HCT116 (cell line): Measurements from ENCODE around the gene PRKD2. TPM values are rescaled to one million over a fixed set of nuclear protein-coding genes. Genes with fewer than 3 reads are reported as not detected.

ENCODE experiments used
- ATAC-seq: fragments of 200-7000 bp; cut with Tn5 transposase; 2 replicates; pipeline ENCODE4 v1.9.1; 2020; ENCODE audit warnings: mild to moderate bottlenecking, moderate library complexity
- BruUV-seq: library from RNA; stranded (reverse); fragments of 400-500 nt; replicated peaks from 2 replicates; lab custom pipeline; 2021; lab: Mats Ljungman, UMichigan
- CTCF ChIA-PET: fragments of 300-600 bp; sonication (Branson Sonifier 250); formaldehyde crosslinking; loops from one replicate; lab custom pipeline; 2021; ENCODE audit warnings: antibody characterized with exemption; lab: Charles Lee
- POLR2A ChIA-PET: fragments of 300-600, 350-600 bp; sonication (Branson Sonifier 250); formaldehyde crosslinking; loops from one replicate; lab custom pipeline; 2021; ENCODE audit warnings: antibody characterized with exemption; lab: Charles Lee
- RAD21 ChIA-PET, 2 experiments: fragments of 300-600 bp; sonication (Branson Sonifier 250); formaldehyde crosslinking; loops; one replicate each; lab custom pipeline; 2023; ENCODE audit warnings: low total read pairs in 2 of 2; ENCODE audit not compliant: uncharacterized antibody in 2 of 2, unreplicated experiment in 2 of 2, low non-redundant PET in 1 of 2; lab: Charles Lee
- DNase-seq: peaks from one replicate; pipeline ENCODE4 v3.0.0-alpha.2; 2010; ENCODE audit warnings: low read depth, low spot score
- H2AFZ ChIP-seq: fragments of 200-600 bp; shearing (Covaris generic), sonication (generic); 2 replicates; pipeline ENCODE4 v1.6.1; 2017; ENCODE audit warnings: low read depth, mixed run types, mixed read lengths, antibody characterized with exemption, low read length; ENCODE audit not compliant: poor library complexity, severe bottlenecking
- H3K27ac ChIP-seq: 2 replicates; pipeline ENCODE4 v1.5.1; 2012; ENCODE audit warnings: low read depth, low read length
- H3K27me3 ChIP-seq: fragments of 200-600 bp; sonication (generic); 2 replicates; pipeline ENCODE4 v1.6.1; 2016; ENCODE audit warnings: mixed run types, low read length, mixed read lengths; ENCODE audit not compliant: insufficient read depth
- H3K36me3 ChIP-seq, 2 experiments: fragments of 200-500 bp in 1 of 2; fragments of 200-600 bp in 1 of 2; sonication (Bioruptor generic) in 1 of 2; sonication (generic) in 1 of 2; 2 replicates each; pipeline versions ENCODE4 v1.5.1 to v1.6.1; 2014 to 2016; ENCODE audit warnings: low read length in 2 of 2, inconsistent platforms in 1 of 2, mixed read lengths in 1 of 2, mixed run types in 1 of 2; ENCODE audit not compliant: insufficient read depth in 2 of 2, control insufficient read depth in 1 of 2
- H3K4me1 ChIP-seq, 2 experiments: fragments of 200-600 bp in 1 of 2; sonication (generic) in 1 of 2; 2 replicates each; pipeline versions ENCODE4 v1.5.1 to v1.6.1; 2012 to 2017; ENCODE audit warnings: low read length in 2 of 2, inconsistent platforms in 1 of 2, mild to moderate bottlenecking in 1 of 2, mixed read lengths in 1 of 2, mixed run types in 1 of 2, moderate library complexity in 1 of 2; ENCODE audit not compliant: insufficient read depth in 2 of 2, control insufficient read depth in 1 of 2
- H3K4me2 ChIP-seq: fragments of 200-600 bp; sonication (generic); 2 replicates; pipeline ENCODE4 v1.6.1; 2017; ENCODE audit warnings: mixed run types, low read length, mixed read lengths
- H3K4me3 ChIP-seq, 2 experiments: fragments of 200-600 bp in 1 of 2; sonication (generic) in 1 of 2; replicated peaks in 1 of 2; 2 replicates each; pipeline ENCODE4 v1.5.1; 2011 to 2016; ENCODE audit warnings: low read length in 2 of 2, control low read depth in 1 of 2, low read depth in 1 of 2, mild to moderate bottlenecking in 1 of 2, mixed read lengths in 1 of 2, mixed run types in 1 of 2
- H3K79me2 ChIP-seq: fragments of 200-600 bp; sonication (generic); 2 replicates; pipeline ENCODE4 v1.6.1; 2017; ENCODE audit warnings: mild to moderate bottlenecking, mixed run types, low read length, moderate library complexity, mixed read lengths; ENCODE audit not compliant: insufficient read depth
- H3K9ac ChIP-seq: fragments of 200-600 bp; sonication (generic); 2 replicates; pipeline ENCODE4 v1.6.1; 2016; ENCODE audit warnings: low read length, mixed read lengths
- H3K9me2 ChIP-seq: fragments of 200-600 bp; sonication (generic), shearing (Covaris generic); 2 replicates; pipeline ENCODE4 v1.6.1; 2017; ENCODE audit warnings: mixed run types, mild to moderate bottlenecking, moderate library complexity; ENCODE audit not compliant: insufficient read depth
- H3K9me3 ChIP-seq, 2 experiments: fragments of 200-500 bp in 1 of 2; fragments of 200-600 bp in 1 of 2; sonication (Bioruptor generic) in 1 of 2; sonication (generic) in 1 of 2; 2 replicates each; pipeline ENCODE4 v1.6.1; 2014 to 2017; ENCODE audit warnings: low read length in 2 of 2, mixed read lengths in 2 of 2, inconsistent platforms in 1 of 2, low read depth in 1 of 2, mild to moderate bottlenecking in 1 of 2, mixed run types in 1 of 2, moderate library complexity in 1 of 2; ENCODE audit not compliant: control insufficient read depth in 1 of 2, insufficient read depth in 1 of 2
- H4K20me1 ChIP-seq: fragments of 200-600 bp; sonication (generic), shearing (Covaris generic); 2 replicates; pipeline ENCODE4 v1.6.1; 2017; ENCODE audit warnings: mixed run types, mild to moderate bottlenecking, moderate library complexity; ENCODE audit not compliant: insufficient read depth
- ATF3 ChIP-seq: IDR thresholded peaks from 2 replicates; pipeline ENCODE4 v1.6.1; 2012
- CBX3 ChIP-seq: IDR thresholded peaks from 2 replicates; pipeline ENCODE4 v1.6.1; 2012; ENCODE audit warnings: low read depth
- CEBPB ChIP-seq: IDR thresholded peaks from 2 replicates; pipeline ENCODE4 v1.6.1; 2012; ENCODE audit warnings: low read depth
- CTCF ChIP-seq, 3 experiments: fragments of 200-600 bp in 1 of 3; sonication (generic) in 1 of 3; IDR thresholded peaks in 2 of 3; conservative IDR thresholded peaks in 1 of 3; 2 replicates each; pipeline ENCODE4 v1.5.1; 2012 to 2017; ENCODE audit warnings: low read depth in 2 of 3, low read length in 2 of 3, antibody characterized with exemption in 1 of 3, borderline replicate concordance in 1 of 3, control low read depth in 1 of 3, mild to moderate bottlenecking in 1 of 3, mixed read lengths in 1 of 3, mixed run types in 1 of 3, moderate library complexity in 1 of 3; ENCODE audit not compliant: insufficient read depth in 1 of 3
- EGR1 ChIP-seq: IDR thresholded peaks from 2 replicates; pipeline ENCODE4 v1.6.1; 2012; ENCODE audit warnings: low read depth
- ELF1 ChIP-seq: IDR thresholded peaks from 2 replicates; pipeline ENCODE4 v1.6.1; 2012; ENCODE audit warnings: low read depth, borderline replicate concordance
- EZH2 ChIP-seq: fragments of 200-600 bp; sonication (generic); IDR thresholded peaks from 2 replicates; pipeline ENCODE4 v1.6.1; 2017; ENCODE audit warnings: antibody characterized with exemption, mixed run types
- EZH2phosphoT487 ChIP-seq: fragments of 200-600 bp; IDR thresholded peaks from 2 replicates; pipeline ENCODE4 v1.6.1; 2018; ENCODE audit warnings: antibody characterized with exemption, borderline replicate concordance
- FOSL1 ChIP-seq: IDR thresholded peaks from 2 replicates; pipeline ENCODE4 v1.6.1; 2012; ENCODE audit warnings: low read depth
- JUND ChIP-seq: IDR thresholded peaks from 2 replicates; pipeline ENCODE4 v1.6.1; 2012
- POLR2AphosphoS5 ChIP-seq: IDR thresholded peaks from 2 replicates; pipeline ENCODE4 v1.6.1; 2011; ENCODE audit warnings: mild to moderate bottlenecking, low read depth, low read length, moderate library complexity
- RAD21 ChIP-seq: IDR thresholded peaks from 2 replicates; pipeline ENCODE4 v1.6.1; 2012; ENCODE audit warnings: low read depth, mild to moderate bottlenecking
- SIN3A ChIP-seq: IDR thresholded peaks from 2 replicates; pipeline ENCODE4 v1.6.1; 2012; ENCODE audit warnings: low read depth
- SP1 ChIP-seq: IDR thresholded peaks from 2 replicates; pipeline ENCODE4 v1.6.1; 2012; ENCODE audit warnings: low read depth
- TCF7L2 ChIP-seq: IDR thresholded peaks from 2 replicates; pipeline ENCODE4 v1.7.0; 2011; ENCODE audit warnings: borderline replicate concordance, inconsistent platforms; ENCODE audit not compliant: insufficient read depth, insufficient read length; ENCODE audit errors: extremely low read depth
- YY1 ChIP-seq: IDR thresholded peaks from 2 replicates; pipeline ENCODE4 v1.6.1; 2011; ENCODE audit warnings: low read length, low read depth, moderate library complexity, mild to moderate bottlenecking; ENCODE audit not compliant: insufficient replicate concordance; ENCODE audit errors: extremely low read depth
- ZBTB33 ChIP-seq: IDR thresholded peaks from 2 replicates; pipeline ENCODE4 v1.6.1; 2011; ENCODE audit warnings: mild to moderate bottlenecking, low read length, moderate library complexity; ENCODE audit not compliant: insufficient replicate concordance; ENCODE audit errors: extremely low read depth
- ZNF274 ChIP-seq: fragments of 200-500 bp; sonication (Bioruptor generic); IDR thresholded peaks from 2 replicates; pipeline ENCODE4 v1.6.1; 2014; ENCODE audit warnings: mild to moderate bottlenecking, low read depth, low read length, inconsistent platforms
- intact Hi-C: fragments of 100-400 bp; cut with micrococcal nuclease; formaldehyde crosslinking; loops from 2 replicates; pipeline ENCODE4 v1.10.0; 2022
- total RNA-seq: library from RNA; stranded (reverse); gene quantifications from one replicate; pipeline ENCODE4 v1.2.1, GENCODE V29; 2021; ENCODE audit not compliant: unreplicated experiment
- TF ChIP-seq, protein P1 (sequence below): IDR thresholded peaks from 2 replicates; pipeline ENCODE4 v1.6.1; 2012; ENCODE audit warnings: low read depth

Gene PRKD2
- total RNA-seq, 1 experiment from 2014 or later: 73.5 TPM

DNA sequence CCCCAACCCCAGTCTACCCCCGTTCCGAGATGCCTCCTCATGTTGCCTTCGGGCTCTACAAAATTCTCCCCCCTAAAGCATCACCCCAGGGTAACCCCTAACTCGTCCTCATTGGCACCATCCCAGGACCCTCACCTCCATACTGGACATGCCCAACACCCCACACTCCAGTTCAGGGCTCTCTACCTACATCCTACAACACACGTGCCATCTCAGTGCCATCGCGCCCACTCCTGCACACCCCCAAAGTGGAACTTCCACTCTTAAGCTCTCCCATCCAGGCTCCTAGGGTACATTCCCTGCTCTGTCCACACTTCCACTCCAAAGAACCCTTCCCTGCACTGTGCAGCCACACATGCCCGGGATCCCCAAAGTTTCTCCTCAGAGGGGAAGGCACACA, 28.1 kb upstream of the PRKD2 start:
- intact Hi-C loops: no loop called here
- ATAC-seq: no peak

More for the DNA sequence above, 28.1 kb upstream of the PRKD2 start:
- Histone ChIP-seq H3K9me3 (no peaks in the 10 kb centered on the region), H4K20me1 (peaks cover 7% of the 10 kb centered on the region; the same call in 1 of the 2 replicates), H3K9ac (peak overlapping the region; percentile 98), H3K27me3 (no peaks in the 10 kb centered on the region), H3K4me1 (peaks cover 5 to 20% of the 10 kb centered on the region in 2 experiments), H3K4me2 (peak overlapping the region; percentile 98), H2AFZ (no peak overlapping the region), H3K9me2 (no peaks in the 10 kb centered on the region), H3K79me2 (peaks cover 60% of the 10 kb centered on the region), H3K4me3 (peak overlapping the region; percentile 98 to 99), H3K27ac (peak overlapping the region; percentile 95), H3K36me3 (peaks cover 4 to 10% of the 10 kb centered on the region in 2 experiments; a peak in 2 of 4 replicates)
- ChIA-PET RAD21 (no interaction called here), POLR2A (interaction anchor here (0.7 to 1.7 kb wide), 2 partner anchors 20 to 27 kb away, joined by 3 to 4 read pairs; no protein-coding TSS in a partner anchor), CTCF (interaction anchor here (1.0 to 1.2 kb wide), 3 partner anchors 9 to 83 kb away, joined by 3 read pairs; no protein-coding TSS in a partner anchor)
- TF ChIP-seq ELF1 (no peak), ZNF274 (no peak), YY1 (no peak), EZH2 (no peak), JUND (no peak), TCF7L2 (no peak), EGR1 (no peak), ATF3 (no peak), FOSL1 (no peak), CEBPB (no peak), RAD21 (no peak), SIN3A (no peak), POLR2AphosphoS5 (no peak), SP1 (no peak), CTCF (IDR thresholded peaks at IDR 0.05 in 2 of 3, conservative IDR thresholded peaks at IDR 0.05 in 1 of 3; ENCODE audit: borderline replicate concordance in 1 of 3, insufficient read depth in 1 of 3, low read depth in 2 of 3, low read length in 2 of 3) (no peak), CBX3 (no peak), EZH2phosphoT487 (no peak), ZBTB33 (no peak)
- TF ChIP-seq, protein P1, sequence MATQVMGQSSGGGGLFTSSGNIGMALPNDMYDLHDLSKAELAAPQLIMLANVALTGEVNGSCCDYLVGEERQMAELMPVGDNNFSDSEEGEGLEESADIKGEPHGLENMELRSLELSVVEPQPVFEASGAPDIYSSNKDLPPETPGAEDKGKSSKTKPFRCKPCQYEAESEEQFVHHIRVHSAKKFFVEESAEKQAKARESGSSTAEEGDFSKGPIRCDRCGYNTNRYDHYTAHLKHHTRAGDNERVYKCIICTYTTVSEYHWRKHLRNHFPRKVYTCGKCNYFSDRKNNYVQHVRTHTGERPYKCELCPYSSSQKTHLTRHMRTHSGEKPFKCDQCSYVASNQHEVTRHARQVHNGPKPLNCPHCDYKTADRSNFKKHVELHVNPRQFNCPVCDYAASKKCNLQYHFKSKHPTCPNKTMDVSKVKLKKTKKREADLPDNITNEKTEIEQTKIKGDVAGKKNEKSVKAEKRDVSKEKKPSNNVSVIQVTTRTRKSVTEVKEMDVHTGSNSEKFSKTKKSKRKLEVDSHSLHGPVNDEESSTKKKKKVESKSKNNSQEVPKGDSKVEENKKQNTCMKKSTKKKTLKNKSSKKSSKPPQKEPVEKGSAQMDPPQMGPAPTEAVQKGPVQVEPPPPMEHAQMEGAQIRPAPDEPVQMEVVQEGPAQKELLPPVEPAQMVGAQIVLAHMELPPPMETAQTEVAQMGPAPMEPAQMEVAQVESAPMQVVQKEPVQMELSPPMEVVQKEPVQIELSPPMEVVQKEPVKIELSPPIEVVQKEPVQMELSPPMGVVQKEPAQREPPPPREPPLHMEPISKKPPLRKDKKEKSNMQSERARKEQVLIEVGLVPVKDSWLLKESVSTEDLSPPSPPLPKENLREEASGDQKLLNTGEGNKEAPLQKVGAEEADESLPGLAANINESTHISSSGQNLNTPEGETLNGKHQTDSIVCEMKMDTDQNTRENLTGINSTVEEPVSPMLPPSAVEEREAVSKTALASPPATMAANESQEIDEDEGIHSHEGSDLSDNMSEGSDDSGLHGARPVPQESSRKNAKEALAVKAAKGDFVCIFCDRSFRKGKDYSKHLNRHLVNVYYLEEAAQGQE: no peak
- BruUV-seq: no TSS peak
- DNase-seq: no peak
